ENCODE data around the gene PSD2.

The PSD2 gene

DNA sequence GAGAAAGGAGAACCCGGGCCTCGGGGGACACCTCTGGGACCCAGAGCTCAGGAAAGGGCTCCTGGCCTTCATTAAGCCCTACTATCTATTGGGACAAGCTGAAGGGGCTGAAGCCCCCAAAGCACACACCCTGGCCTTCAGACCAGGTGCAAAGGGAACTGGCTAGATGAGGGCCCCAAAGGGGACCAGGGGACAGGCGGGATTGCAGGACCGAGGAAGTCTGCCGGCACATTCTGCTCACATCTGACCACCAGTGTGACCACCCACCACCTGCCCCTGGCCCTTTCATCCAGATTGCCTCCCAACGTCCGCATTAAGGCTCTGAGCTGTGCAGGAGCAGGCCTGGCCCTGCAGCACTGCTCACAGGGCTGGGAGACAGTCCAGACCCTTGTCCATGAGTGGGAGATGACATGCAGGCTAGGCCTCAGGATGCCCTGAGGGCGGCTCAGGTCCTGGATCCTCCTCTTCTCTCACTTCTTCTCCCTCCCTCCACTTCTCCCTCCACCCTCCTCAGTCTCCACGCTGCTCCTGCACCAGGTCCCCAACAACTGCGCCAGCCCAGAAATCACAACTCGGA lies 19.2 kb downstream of the PSD2 start:
- peaks cover 3% of the 10 kb centered on the region for H3K27me3 ChIP-seq (ENCODE audit: insufficient read depth, insufficient read length)
- TF ChIP-seq SUZ12 (IDR thresholded peaks at IDR 0.05; ENCODE audit: extremely low read depth, insufficient read depth, insufficient read length) (no peak), YY1 (IDR thresholded peaks at IDR 0.05; ENCODE audit: insufficient read depth, insufficient read length) (no peak), ZNF274 (IDR thresholded peaks at IDR 0.05; ENCODE audit: low read depth, low read length) (no peak)
- DNase-seq (ENCODE audit: low read depth, low spot score), result no peak

DNA sequence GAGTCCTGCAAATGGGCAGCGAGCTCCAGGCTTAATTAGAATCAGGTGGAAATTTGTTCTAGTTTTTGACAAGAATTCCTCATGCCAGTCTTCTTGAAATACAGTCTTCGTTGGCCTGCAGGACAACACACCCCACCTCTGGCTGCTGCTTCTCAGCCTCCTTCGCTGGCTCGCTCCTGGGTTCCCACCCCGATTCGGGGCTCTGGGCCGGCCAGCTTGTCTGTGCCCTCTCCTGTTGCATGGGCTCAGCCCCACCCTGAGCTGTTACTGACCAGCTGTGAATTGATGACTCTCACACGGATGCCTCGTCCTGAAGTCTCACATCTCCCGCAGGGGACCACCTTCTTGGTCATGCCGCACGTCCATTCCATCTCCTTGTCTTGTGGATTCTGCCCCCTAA lies 21.0 kb downstream of the PSD2 start:
- peaks cover 3% of the 10 kb centered on the region for H3K27me3 ChIP-seq (ENCODE audit: insufficient read depth, insufficient read length)
- no peaks in the 10 kb centered on the region for H3K9me3 ChIP-seq (ENCODE audit: insufficient read depth, low read length)
- no peak overlapping the region for H3K4me3 ChIP-seq (ENCODE audit: insufficient read length, low read depth)

More for the DNA sequence above, 19.2 kb downstream of the PSD2 start:
- Histone ChIP-seq H3K4me3 (ENCODE audit: insufficient read length, low read depth) (no peak overlapping the region), H3K9ac (ENCODE audit: insufficient read length, low read depth) (no peak overlapping the region), H3K9me3 (ENCODE audit: insufficient read depth, low read length) (no peaks in the 10 kb centered on the region), H3K4me1 (ENCODE audit: insufficient read depth, insufficient read length) (peaks cover 3% of the 10 kb centered on the region), H3K36me3 (ENCODE audit: insufficient read depth, insufficient read length, low read length) (no peaks in the 10 kb centered on the region)

DNA sequence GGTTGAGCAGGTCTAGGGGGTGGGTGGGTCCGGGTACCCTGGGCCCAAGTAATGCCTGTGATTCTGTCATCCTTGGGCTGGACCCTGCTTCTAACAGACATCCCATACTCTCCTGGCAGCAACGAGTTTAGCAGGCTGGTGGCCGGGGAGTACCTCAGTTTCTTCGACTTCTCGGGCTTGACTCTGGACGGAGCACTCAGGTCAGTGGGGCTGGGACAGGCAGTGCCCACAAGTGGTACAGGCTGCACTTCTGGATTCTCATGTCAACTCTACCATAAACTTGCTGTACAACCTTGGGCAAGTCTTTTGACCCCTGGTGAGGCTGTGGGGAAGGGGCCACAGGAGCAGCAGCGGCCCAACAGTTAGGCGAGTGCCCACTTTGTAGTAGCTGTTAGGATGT lies 21.8 kb downstream of the PSD2 start:
- TF ChIP-seq ZNF274 (IDR thresholded peaks at IDR 0.05; ENCODE audit: low read depth, low read length), result no peak
- TF ChIP-seq YY1 (IDR thresholded peaks at IDR 0.05; ENCODE audit: insufficient read depth, insufficient read length), result no peak
- TF ChIP-seq SUZ12 (IDR thresholded peaks at IDR 0.05; ENCODE audit: extremely low read depth, insufficient read depth, insufficient read length), result no peak
- H3K27me3 ChIP-seq (ENCODE audit: insufficient read depth, insufficient read length), result peaks cover 3% of the 10 kb centered on the region
- no peaks in the 10 kb centered on the region for H3K9me3 ChIP-seq (ENCODE audit: insufficient read depth, low read length)
- no peak for DNase-seq (ENCODE audit: low read depth, low spot score)
- no peak overlapping the region for H3K9ac ChIP-seq (ENCODE audit: insufficient read length, low read depth)
- H3K4me3 ChIP-seq (ENCODE audit: insufficient read length, low read depth), result no peak overlapping the region
- H3K36me3 ChIP-seq (ENCODE audit: insufficient read depth, insufficient read length, low read length), result no peaks in the 10 kb centered on the region
- H3K4me1 ChIP-seq (ENCODE audit: insufficient read depth, insufficient read length), result peaks cover 3% of the 10 kb centered on the region

More for the DNA sequence above, 21.0 kb downstream of the PSD2 start:
- TF ChIP-seq SUZ12 (IDR thresholded peaks at IDR 0.05; ENCODE audit: extremely low read depth, insufficient read depth, insufficient read length) (no peak), ZNF274 (IDR thresholded peaks at IDR 0.05; ENCODE audit: low read depth, low read length) (no peak), YY1 (IDR thresholded peaks at IDR 0.05; ENCODE audit: insufficient read depth, insufficient read length) (no peak)
- H3K36me3 ChIP-seq (ENCODE audit: insufficient read depth, insufficient read length, low read length), result no peaks in the 10 kb centered on the region
- no peak overlapping the region for H3K9ac ChIP-seq (ENCODE audit: insufficient read length, low read depth)
- DNase-seq (ENCODE audit: low read depth, low spot score), result no peak
- H3K4me1 ChIP-seq (ENCODE audit: insufficient read depth, insufficient read length), result peaks cover 3% of the 10 kb centered on the region

DNA sequence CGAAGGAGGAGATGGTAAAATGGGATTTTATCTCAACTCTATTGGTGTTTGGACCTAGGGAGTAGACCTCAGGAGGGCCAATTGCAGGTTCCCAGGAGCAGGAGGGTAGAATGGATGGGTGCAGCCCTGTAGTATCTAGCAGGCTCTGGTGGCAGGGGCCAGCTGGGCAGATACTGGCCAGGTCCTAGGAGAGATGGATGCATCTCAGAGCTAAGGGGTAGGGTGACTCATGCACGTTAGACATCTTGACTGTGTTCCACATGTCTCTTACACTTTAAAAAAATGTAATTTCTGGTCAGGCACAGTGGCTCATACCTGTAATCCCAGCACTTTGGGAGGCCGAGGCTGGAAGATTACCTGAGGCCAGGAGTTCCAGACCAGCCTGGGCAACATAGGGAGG lies 22.4 kb downstream of the PSD2 start:
- DNase-seq (ENCODE audit: low read depth, low spot score), result no peak
- Histone ChIP-seq H3K4me3 (ENCODE audit: insufficient read length, low read depth) (no peak overlapping the region), H3K27me3 (ENCODE audit: insufficient read depth, insufficient read length) (peaks cover 3% of the 10 kb centered on the region), H3K9me3 (ENCODE audit: insufficient read depth, low read length) (no peaks in the 10 kb centered on the region), H3K36me3 (ENCODE audit: insufficient read depth, insufficient read length, low read length) (no peaks in the 10 kb centered on the region), H3K9ac (ENCODE audit: insufficient read length, low read depth) (no peak overlapping the region), H3K4me1 (ENCODE audit: insufficient read depth, insufficient read length) (peaks cover 3% of the 10 kb centered on the region)
- TF ChIP-seq YY1 (IDR thresholded peaks at IDR 0.05; ENCODE audit: insufficient read depth, insufficient read length), result no peak
- no peak for TF ChIP-seq ZNF274 (IDR thresholded peaks at IDR 0.05; ENCODE audit: low read depth, low read length)
- no peak for TF ChIP-seq SUZ12 (IDR thresholded peaks at IDR 0.05; ENCODE audit: extremely low read depth, insufficient read depth, insufficient read length)

GRCh38 chr5:139820130-139820529 lies 24.5 kb downstream of the PSD2 start:
- no peak for DNase-seq (ENCODE audit: low read depth, low spot score)
- Histone ChIP-seq H3K27me3 (ENCODE audit: insufficient read depth, insufficient read length) (peaks cover 3% of the 10 kb centered on the region), H3K36me3 (ENCODE audit: insufficient read depth, insufficient read length, low read length) (no peaks in the 10 kb centered on the region), H3K4me3 (ENCODE audit: insufficient read length, low read depth) (no peak overlapping the region), H3K4me1 (ENCODE audit: insufficient read depth, insufficient read length) (no peaks in the 10 kb centered on the region), H3K9ac (ENCODE audit: insufficient read length, low read depth) (no peak overlapping the region), H3K9me3 (ENCODE audit: insufficient read depth, low read length) (no peaks in the 10 kb centered on the region)
- TF ChIP-seq YY1 (IDR thresholded peaks at IDR 0.05; ENCODE audit: insufficient read depth, insufficient read length) (no peak), SUZ12 (IDR thresholded peaks at IDR 0.05; ENCODE audit: extremely low read depth, insufficient read depth, insufficient read length) (no peak)

DNA sequence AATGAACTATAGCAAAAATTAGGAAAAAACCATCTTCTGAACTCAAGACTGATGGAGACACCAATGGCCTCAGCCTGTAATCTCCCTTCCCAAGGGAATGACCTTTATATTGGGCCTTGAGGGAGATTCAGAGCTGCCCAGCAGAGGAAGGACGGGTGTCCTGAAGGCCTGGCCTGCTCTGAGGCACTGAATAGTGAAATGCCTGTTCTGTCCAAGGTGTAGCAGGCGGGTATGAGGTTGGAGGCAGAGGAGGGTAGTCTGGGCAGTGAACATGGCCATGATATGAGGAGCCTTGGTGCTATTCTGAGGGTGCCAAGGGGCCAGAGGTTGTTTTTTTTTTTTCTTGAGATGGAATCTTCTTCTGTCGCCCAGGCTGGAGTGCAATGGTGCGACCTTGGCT lies 25.0 kb downstream of the PSD2 start:
- Histone ChIP-seq H3K9ac (ENCODE audit: insufficient read length, low read depth) (no peak overlapping the region), H3K4me1 (ENCODE audit: insufficient read depth, insufficient read length) (no peaks in the 10 kb centered on the region), H3K36me3 (ENCODE audit: insufficient read depth, insufficient read length, low read length) (no peaks in the 10 kb centered on the region), H3K9me3 (ENCODE audit: insufficient read depth, low read length) (no peaks in the 10 kb centered on the region), H3K4me3 (ENCODE audit: insufficient read length, low read depth) (no peak overlapping the region), H3K27me3 (ENCODE audit: insufficient read depth, insufficient read length) (peaks cover 3% of the 10 kb centered on the region)
- TF ChIP-seq SUZ12 (IDR thresholded peaks at IDR 0.05; ENCODE audit: extremely low read depth, insufficient read depth, insufficient read length) (no peak), YY1 (IDR thresholded peaks at IDR 0.05; ENCODE audit: insufficient read depth, insufficient read length) (no peak), ZNF274 (IDR thresholded peaks at IDR 0.05; ENCODE audit: low read depth, low read length) (no peak)
- no peak for DNase-seq (ENCODE audit: low read depth, low spot score)

GRCh38 chr5:139821806-139822552 lies 26.4 kb downstream of the PSD2 start:
- Histone ChIP-seq H3K9ac (ENCODE audit: insufficient read length, low read depth) (no peak overlapping the region), H3K27me3 (ENCODE audit: insufficient read depth, insufficient read length) (peaks cover 3% of the 10 kb centered on the region), H3K4me1 (ENCODE audit: insufficient read depth, insufficient read length) (no peaks in the 10 kb centered on the region), H3K36me3 (ENCODE audit: insufficient read depth, insufficient read length, low read length) (no peaks in the 10 kb centered on the region), H3K9me3 (ENCODE audit: insufficient read depth, low read length) (no peaks in the 10 kb centered on the region), H3K4me3 (ENCODE audit: insufficient read length, low read depth) (no peak overlapping the region)
- no peak for TF ChIP-seq SUZ12 (IDR thresholded peaks at IDR 0.05; ENCODE audit: extremely low read depth, insufficient read depth, insufficient read length)
- DNase-seq (ENCODE audit: low read depth, low spot score), result no peak

Data from NT2/D1 (cell line).